GM23338 (cell line): ENCODE measurements around the gene GPRASP1. TPM values are rescaled to one million over a fixed set of nuclear protein-coding genes. Genes with fewer than 3 reads are reported as not detected.

Source experiments
- ATAC-seq: fragments of 200-7000 bp; cut with Tn5 transposase; 3 replicates; pipeline ENCODE4 v1.9.1; 2020
- DNase-seq: peaks from one replicate; pipeline ENCODE4 v3.0.0-alpha.2; 2015; ENCODE audit warnings: low spot score
- H2AFZ ChIP-seq: fragments of 200-600 bp; sonication (generic); 2 replicates; pipeline ENCODE4 v1.8.0; 2016; ENCODE audit warnings: antibody characterized with exemption, mild to moderate bottlenecking, moderate library complexity
- H3F3A ChIP-seq: fragments of 200-600 bp; sonication (generic); replicated peaks from 2 replicates; pipeline ENCODE4 v1.8.0; 2017; ENCODE audit warnings: antibody characterized with exemption, mixed run types, low read depth
- H3K27ac ChIP-seq: fragments of 200-600 bp; sonication (generic); 2 replicates; pipeline ENCODE4 v1.6.1; 2016; ENCODE audit warnings: low read depth
- H3K27me3 ChIP-seq: fragments of 200-600 bp; sonication (generic); 2 replicates; pipeline ENCODE4 v1.8.0; 2016; ENCODE audit warnings: mild to moderate bottlenecking, mixed run types, moderate library complexity; ENCODE audit not compliant: insufficient read depth
- H3K36me3 ChIP-seq: fragments of 200-600 bp; sonication (generic); 2 replicates; pipeline ENCODE4 v1.8.0; 2016; ENCODE audit warnings: mild to moderate bottlenecking; ENCODE audit not compliant: insufficient read depth
- H3K4me1 ChIP-seq: fragments of 200-600 bp; sonication (generic); 2 replicates; pipeline ENCODE4 v1.8.0; 2016; ENCODE audit warnings: mild to moderate bottlenecking, moderate library complexity; ENCODE audit not compliant: insufficient read depth
- H3K4me2 ChIP-seq: fragments of 200-600 bp; sonication (generic); 2 replicates; pipeline ENCODE4 v1.7.1; 2017; ENCODE audit warnings: mixed run types
- H3K4me3 ChIP-seq: fragments of 200-600 bp; sonication (generic); 2 replicates; pipeline ENCODE4 v1.6.1; 2016; ENCODE audit warnings: mixed run types
- H3K79me2 ChIP-seq: fragments of 200-600 bp; sonication (generic); replicated peaks from 2 replicates; pipeline ENCODE4 v1.8.0; 2017; ENCODE audit warnings: mild to moderate bottlenecking; ENCODE audit not compliant: insufficient read depth
- H3K9me2 ChIP-seq: fragments of 200-600 bp; sonication (generic); 2 replicates; pipeline ENCODE4 v1.8.0; 2017; ENCODE audit not compliant: insufficient read depth
- H4K20me1 ChIP-seq: fragments of 200-600 bp; sonication (generic); replicated peaks from 2 replicates; pipeline ENCODE4 v1.8.0; 2017; ENCODE audit warnings: mild to moderate bottlenecking; ENCODE audit not compliant: insufficient read depth
- H3K27ac Mint-ChIP-seq: 2 replicates; pipeline ENCODE4 v1.8.0; 2020; ENCODE audit warnings: inconsistent platforms, mild to moderate bottlenecking, moderate library complexity, mixed read lengths
- H3K27me3 Mint-ChIP-seq: 3 replicates; pipeline ENCODE4 v1.8.0; 2022; ENCODE audit warnings: low read depth, mild to moderate bottlenecking, moderate library complexity, mixed read lengths, inconsistent platforms; ENCODE audit not compliant: insufficient read depth, poor library complexity
- H3K36me3 Mint-ChIP-seq: 3 replicates; pipeline ENCODE4 v1.8.0; 2021; ENCODE audit warnings: low read depth, mild to moderate bottlenecking, inconsistent platforms, moderate library complexity, mixed read lengths
- H3K4me1 Mint-ChIP-seq: 3 replicates; pipeline ENCODE4 v1.8.0; 2020; ENCODE audit warnings: mild to moderate bottlenecking, inconsistent platforms, mixed read lengths
- H3K4me3 Mint-ChIP-seq: 3 replicates; pipeline ENCODE4 v1.8.0; 2021; ENCODE audit warnings: moderate library complexity, mild to moderate bottlenecking, inconsistent platforms, mixed read lengths
- H3K9me3 Mint-ChIP-seq: 3 replicates; pipeline ENCODE4 v1.8.0; 2020; ENCODE audit warnings: moderate library complexity, mild to moderate bottlenecking, inconsistent platforms, mixed read lengths
- CREB1 ChIP-seq: fragments of 250-450 bp; sonication (Bioruptor Pico); IDR thresholded peaks from 2 replicates; pipeline ENCODE4 v1.5.0; 2020; ENCODE audit warnings: low read depth, mild to moderate bottlenecking, moderate library complexity
- EZH2 ChIP-seq: fragments of 200-600 bp; sonication (generic); IDR thresholded peaks from one replicate; pipeline ENCODE4 v1.8.0; 2017; ENCODE audit warnings: antibody characterized with exemption, mild to moderate bottlenecking, low read depth; ENCODE audit not compliant: unreplicated experiment
- EZH2phosphoT487 ChIP-seq: fragments of 200-600 bp; sonication (generic); IDR thresholded peaks from one replicate; pipeline ENCODE4 v1.8.1; 2018; ENCODE audit warnings: antibody characterized with exemption; ENCODE audit not compliant: unreplicated experiment
- JUNB ChIP-seq: IDR thresholded peaks from one replicate; pipeline ENCODE4 v1.6.1; 2016; ENCODE audit warnings: antibody characterized with exemption; ENCODE audit not compliant: unreplicated experiment
- STAT1 ChIP-seq: IDR thresholded peaks from one replicate; pipeline ENCODE4 v1.6.1; 2016; ENCODE audit warnings: antibody characterized with exemption; ENCODE audit not compliant: unreplicated experiment
- ZNF114 ChIP-seq: fragments of 250-450 bp; sonication (Bioruptor Pico); IDR thresholded peaks from 2 replicates; pipeline ENCODE4 v1.5.0; 2020; ENCODE audit warnings: mild to moderate bottlenecking, moderate library complexity
- polyA plus RNA-seq: library from polyadenylated mRNA; unstranded; fragments of >200 nt; fragmentation: Nextera tagmentation; extraction: Ambion mirVana; gene quantifications from 2 replicates; pipeline ENCODE4 v1.2.1, GENCODE V29; 2016
- total RNA-seq: library from RNA; depleted of rRNA; stranded (reverse); fragments of >200 nt; shearing (Covaris generic); gene quantifications from 2 replicates; pipeline ENCODE4 v1.2.3, GENCODE V29; 2014
- TF ChIP-seq, protein P1 (sequence below): fragments of 250-450 bp; sonication (Bioruptor Pico); IDR thresholded peaks from 2 replicates; pipeline ENCODE4 v1.5.0; 2020; ENCODE audit warnings: mild to moderate bottlenecking, moderate library complexity
- TF ChIP-seq, protein P2 (sequence below), 2 experiments: fragments of 200-600 bp in 1 of 2; sonication (generic) in 1 of 2; conservative IDR thresholded peaks; 2 replicates each; pipeline versions ENCODE4 v1.5.1 to v1.6.1; 2016 to 2017; ENCODE audit warnings: antibody characterized with exemption in 2 of 2, low read depth in 2 of 2, mild to moderate bottlenecking in 2 of 2, moderate library complexity in 1 of 2
- TF ChIP-seq, protein P3 (sequence below): IDR thresholded peaks from one replicate; pipeline ENCODE4 v1.6.1; 2018; ENCODE audit warnings: antibody characterized with exemption; ENCODE audit not compliant: unreplicated experiment

GPRASP1 gene
- total and polyA plus RNA-seq, 2 experiments from 2014 or later, result 0.45 to 1.9 TPM

DNA sequence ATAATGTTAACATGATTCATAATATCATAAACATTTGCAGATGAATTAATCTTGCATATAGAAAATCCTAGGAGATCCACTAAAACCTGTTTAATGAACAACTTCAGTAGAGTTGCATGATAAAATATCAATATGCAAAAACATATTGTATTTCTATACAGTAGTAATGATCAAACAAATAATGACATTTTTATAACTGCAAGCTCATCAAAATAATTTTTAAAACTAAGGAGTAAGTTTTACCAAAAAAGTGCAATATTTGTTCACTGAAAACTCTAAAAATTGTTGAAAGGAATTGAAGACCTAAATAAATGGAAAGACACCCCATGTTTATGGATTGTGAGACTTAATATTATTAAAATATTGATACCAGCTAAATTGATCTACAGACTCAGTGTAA lies 45.0 kb downstream of the GPRASP1 start (continued):
- TF ChIP-seq, protein P1, sequence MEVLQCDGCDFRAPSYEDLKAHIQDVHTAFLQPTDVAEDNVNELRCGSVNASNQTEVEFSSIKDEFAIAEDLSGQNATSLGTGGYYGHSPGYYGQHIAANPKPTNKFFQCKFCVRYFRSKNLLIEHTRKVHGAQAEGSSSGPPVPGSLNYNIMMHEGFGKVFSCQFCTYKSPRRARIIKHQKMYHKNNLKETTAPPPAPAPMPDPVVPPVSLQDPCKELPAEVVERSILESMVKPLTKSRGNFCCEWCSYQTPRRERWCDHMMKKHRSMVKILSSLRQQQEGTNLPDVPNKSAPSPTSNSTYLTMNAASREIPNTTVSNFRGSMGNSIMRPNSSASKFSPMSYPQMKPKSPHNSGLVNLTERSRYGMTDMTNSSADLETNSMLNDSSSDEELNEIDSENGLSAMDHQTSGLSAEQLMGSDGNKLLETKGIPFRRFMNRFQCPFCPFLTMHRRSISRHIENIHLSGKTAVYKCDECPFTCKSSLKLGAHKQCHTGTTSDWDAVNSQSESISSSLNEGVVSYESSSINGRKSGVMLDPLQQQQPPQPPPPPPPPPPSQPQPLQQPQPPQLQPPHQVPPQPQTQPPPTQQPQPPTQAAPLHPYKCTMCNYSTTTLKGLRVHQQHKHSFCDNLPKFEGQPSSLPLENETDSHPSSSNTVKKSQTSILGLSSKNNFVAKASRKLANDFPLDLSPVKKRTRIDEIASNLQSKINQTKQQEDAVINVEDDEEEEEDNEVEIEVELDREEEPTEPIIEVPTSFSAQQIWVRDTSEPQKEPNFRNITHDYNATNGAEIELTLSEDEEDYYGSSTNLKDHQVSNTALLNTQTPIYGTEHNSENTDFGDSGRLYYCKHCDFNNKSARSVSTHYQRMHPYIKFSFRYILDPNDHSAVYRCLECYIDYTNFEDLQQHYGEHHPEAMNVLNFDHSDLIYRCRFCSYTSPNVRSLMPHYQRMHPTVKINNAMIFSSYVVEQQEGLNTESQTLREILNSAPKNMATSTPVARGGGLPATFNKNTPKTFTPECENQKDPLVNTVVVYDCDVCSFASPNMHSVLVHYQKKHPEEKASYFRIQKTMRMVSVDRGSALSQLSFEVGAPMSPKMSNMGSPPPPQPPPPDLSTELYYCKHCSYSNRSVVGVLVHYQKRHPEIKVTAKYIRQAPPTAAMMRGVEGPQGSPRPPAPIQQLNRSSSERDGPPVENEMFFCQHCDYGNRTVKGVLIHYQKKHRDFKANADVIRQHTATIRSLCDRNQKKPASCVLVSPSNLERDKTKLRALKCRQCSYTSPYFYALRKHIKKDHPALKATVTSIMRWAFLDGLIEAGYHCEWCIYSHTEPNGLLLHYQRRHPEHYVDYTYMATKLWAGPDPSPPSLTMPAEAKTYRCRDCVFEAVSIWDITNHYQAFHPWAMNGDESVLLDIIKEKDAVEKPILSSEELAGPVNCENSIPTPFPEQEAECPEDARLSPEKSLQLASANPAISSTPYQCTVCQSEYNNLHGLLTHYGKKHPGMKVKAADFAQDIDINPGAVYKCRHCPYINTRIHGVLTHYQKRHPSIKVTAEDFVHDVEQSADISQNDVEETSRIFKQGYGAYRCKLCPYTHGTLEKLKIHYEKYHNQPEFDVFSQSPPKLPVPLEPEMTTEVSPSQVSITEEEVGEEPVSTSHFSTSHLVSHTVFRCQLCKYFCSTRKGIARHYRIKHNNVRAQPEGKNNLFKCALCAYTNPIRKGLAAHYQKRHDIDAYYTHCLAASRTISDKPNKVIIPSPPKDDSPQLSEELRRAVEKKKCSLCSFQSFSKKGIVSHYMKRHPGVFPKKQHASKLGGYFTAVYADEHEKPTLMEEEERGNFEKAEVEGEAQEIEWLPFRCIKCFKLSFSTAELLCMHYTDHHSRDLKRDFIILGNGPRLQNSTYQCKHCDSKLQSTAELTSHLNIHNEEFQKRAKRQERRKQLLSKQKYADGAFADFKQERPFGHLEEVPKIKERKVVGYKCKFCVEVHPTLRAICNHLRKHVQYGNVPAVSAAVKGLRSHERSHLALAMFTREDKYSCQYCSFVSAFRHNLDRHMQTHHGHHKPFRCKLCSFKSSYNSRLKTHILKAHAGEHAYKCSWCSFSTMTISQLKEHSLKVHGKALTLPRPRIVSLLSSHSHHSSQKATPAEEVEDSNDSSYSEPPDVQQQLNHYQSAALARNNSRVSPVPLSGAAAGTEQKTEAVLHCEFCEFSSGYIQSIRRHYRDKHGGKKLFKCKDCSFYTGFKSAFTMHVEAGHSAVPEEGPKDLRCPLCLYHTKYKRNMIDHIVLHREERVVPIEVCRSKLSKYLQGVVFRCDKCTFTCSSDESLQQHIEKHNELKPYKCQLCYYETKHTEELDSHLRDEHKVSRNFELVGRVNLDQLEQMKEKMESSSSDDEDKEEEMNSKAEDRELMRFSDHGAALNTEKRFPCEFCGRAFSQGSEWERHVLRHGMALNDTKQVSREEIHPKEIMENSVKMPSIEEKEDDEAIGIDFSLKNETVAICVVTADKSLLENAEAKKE (CRISPR knock-in tag), result no peak
- TF ChIP-seq EZH2phosphoT487, result no peak

DNA sequence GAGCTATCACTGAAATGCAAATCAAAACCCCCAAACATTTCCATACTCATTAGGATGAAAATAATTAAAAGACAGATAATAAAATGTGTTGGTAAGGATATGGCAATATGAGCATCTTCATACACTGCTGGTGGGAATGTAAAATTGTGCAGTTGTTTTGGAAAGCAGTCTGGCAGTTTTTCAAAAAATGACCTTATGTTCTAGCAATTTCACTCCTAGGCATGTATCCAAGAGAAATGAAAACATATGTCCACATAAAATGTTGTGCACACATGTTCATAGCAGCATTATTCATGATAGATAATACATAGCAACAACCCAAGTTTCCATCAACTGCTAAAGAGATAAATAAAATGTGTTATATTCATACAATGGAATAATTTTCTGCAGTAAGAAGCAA lies 46.2 kb downstream of the GPRASP1 start:
- H2AFZ ChIP-seq, result no peak overlapping the region
- H4K20me1 ChIP-seq, result no peaks in the 10 kb centered on the region
- no peak overlapping the region for H3K4me3 Mint-ChIP-seq
- no peaks in the 10 kb centered on the region for H3K36me3 Mint-ChIP-seq
- no peak overlapping the region for H3K27ac Mint-ChIP-seq
- H3K4me2 ChIP-seq, result no peak overlapping the region
- H3K36me3 ChIP-seq, result no peaks in the 10 kb centered on the region
- H3F3A ChIP-seq, result no peaks in the 10 kb centered on the region
- peaks cover under 1% of the 10 kb centered on the region; the same call in 2 of the 3 replicates for H3K9me3 Mint-ChIP-seq
- H3K27me3 Mint-ChIP-seq, result no peaks in the 10 kb centered on the region
- ATAC-seq, result no peak
- H3K27me3 ChIP-seq, result no peaks in the 10 kb centered on the region
- no peaks in the 10 kb centered on the region for H3K4me1 ChIP-seq
- H3K4me1 Mint-ChIP-seq, result no peaks in the 10 kb centered on the region
- H3K27ac ChIP-seq, result no peak overlapping the region
- H3K4me3 ChIP-seq, result no peak overlapping the region
- no peak for DNase-seq
- H3K9me2 ChIP-seq, result no peaks in the 10 kb centered on the region
- no peaks in the 10 kb centered on the region for H3K79me2 ChIP-seq
- TF ChIP-seq ZNF114 (CRISPR knock-in tag), result no peak
- TF ChIP-seq EZH2phosphoT487, result no peak
- no peak for TF ChIP-seq CREB1
- TF ChIP-seq EZH2, result no peak
- TF ChIP-seq JUNB, result no peak
- TF ChIP-seq, protein P2, sequence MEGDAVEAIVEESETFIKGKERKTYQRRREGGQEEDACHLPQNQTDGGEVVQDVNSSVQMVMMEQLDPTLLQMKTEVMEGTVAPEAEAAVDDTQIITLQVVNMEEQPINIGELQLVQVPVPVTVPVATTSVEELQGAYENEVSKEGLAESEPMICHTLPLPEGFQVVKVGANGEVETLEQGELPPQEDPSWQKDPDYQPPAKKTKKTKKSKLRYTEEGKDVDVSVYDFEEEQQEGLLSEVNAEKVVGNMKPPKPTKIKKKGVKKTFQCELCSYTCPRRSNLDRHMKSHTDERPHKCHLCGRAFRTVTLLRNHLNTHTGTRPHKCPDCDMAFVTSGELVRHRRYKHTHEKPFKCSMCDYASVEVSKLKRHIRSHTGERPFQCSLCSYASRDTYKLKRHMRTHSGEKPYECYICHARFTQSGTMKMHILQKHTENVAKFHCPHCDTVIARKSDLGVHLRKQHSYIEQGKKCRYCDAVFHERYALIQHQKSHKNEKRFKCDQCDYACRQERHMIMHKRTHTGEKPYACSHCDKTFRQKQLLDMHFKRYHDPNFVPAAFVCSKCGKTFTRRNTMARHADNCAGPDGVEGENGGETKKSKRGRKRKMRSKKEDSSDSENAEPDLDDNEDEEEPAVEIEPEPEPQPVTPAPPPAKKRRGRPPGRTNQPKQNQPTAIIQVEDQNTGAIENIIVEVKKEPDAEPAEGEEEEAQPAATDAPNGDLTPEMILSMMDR (conservative IDR thresholded peaks at IDR 0.05; ENCODE audit: low read depth in 2 of 2), result no peak
- no peak for TF ChIP-seq STAT1
- TF ChIP-seq, protein P3, sequence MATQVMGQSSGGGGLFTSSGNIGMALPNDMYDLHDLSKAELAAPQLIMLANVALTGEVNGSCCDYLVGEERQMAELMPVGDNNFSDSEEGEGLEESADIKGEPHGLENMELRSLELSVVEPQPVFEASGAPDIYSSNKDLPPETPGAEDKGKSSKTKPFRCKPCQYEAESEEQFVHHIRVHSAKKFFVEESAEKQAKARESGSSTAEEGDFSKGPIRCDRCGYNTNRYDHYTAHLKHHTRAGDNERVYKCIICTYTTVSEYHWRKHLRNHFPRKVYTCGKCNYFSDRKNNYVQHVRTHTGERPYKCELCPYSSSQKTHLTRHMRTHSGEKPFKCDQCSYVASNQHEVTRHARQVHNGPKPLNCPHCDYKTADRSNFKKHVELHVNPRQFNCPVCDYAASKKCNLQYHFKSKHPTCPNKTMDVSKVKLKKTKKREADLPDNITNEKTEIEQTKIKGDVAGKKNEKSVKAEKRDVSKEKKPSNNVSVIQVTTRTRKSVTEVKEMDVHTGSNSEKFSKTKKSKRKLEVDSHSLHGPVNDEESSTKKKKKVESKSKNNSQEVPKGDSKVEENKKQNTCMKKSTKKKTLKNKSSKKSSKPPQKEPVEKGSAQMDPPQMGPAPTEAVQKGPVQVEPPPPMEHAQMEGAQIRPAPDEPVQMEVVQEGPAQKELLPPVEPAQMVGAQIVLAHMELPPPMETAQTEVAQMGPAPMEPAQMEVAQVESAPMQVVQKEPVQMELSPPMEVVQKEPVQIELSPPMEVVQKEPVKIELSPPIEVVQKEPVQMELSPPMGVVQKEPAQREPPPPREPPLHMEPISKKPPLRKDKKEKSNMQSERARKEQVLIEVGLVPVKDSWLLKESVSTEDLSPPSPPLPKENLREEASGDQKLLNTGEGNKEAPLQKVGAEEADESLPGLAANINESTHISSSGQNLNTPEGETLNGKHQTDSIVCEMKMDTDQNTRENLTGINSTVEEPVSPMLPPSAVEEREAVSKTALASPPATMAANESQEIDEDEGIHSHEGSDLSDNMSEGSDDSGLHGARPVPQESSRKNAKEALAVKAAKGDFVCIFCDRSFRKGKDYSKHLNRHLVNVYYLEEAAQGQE, result no peak
